A673 (cell line): ENCODE measurements around the gene ACOD1. TPM values are rescaled to one million over a fixed set of nuclear protein-coding genes. Genes with fewer than 3 reads are reported as not detected.

Experiments used
- BruUV-seq: library from RNA; stranded (reverse); fragments of 400-500 nt; replicated peaks from 2 replicates; lab custom pipeline; 2021; lab: Mats Ljungman, UMichigan
- CTCF ChIA-PET: fragments of 300-600 bp; sonication (Branson Sonifier 250); formaldehyde crosslinking; loops from one replicate; lab custom pipeline; 2022; ENCODE audit warnings: antibody characterized with exemption; lab: Charles Lee
- POLR2A ChIA-PET: fragments of 300-600 bp; sonication (Branson Sonifier 250); formaldehyde crosslinking; loops from one replicate; lab custom pipeline; 2022; ENCODE audit warnings: antibody characterized with exemption; ENCODE audit not compliant: low non-redundant PET; lab: Charles Lee
- DNase-seq: peaks from one replicate; pipeline ENCODE4 v3.0.0-alpha.2; 2015; ENCODE audit warnings: low spot score
- H3K27ac ChIP-seq: fragments of 200-600 bp; sonication (generic); 2 replicates; pipeline ENCODE4 v1.5.1; 2016; ENCODE audit warnings: mixed run types, low read depth, mild to moderate bottlenecking, mixed read lengths, antibody characterized with exemption, low read length; ENCODE audit not compliant: poor library complexity, severe bottlenecking
- H3K27me3 ChIP-seq: fragments of 200-600 bp; sonication (generic); replicated peaks from 2 replicates; pipeline ENCODE4 v1.6.1; 2017; ENCODE audit warnings: mixed run types, low read depth, mild to moderate bottlenecking, mixed read lengths, antibody characterized with exemption, low read length; ENCODE audit not compliant: insufficient read depth, poor library complexity
- H3K36me3 ChIP-seq: fragments of 200-600 bp; sonication (generic); 2 replicates; pipeline ENCODE4 v1.6.1; 2016; ENCODE audit warnings: mixed run types, mild to moderate bottlenecking, mixed read lengths, antibody characterized with exemption, low read length; ENCODE audit not compliant: insufficient read depth, poor library complexity, severe bottlenecking
- H3K4me1 ChIP-seq: fragments of 200-600 bp; sonication (generic); 2 replicates; pipeline ENCODE4 v1.6.1; 2017; ENCODE audit warnings: mixed run types, mild to moderate bottlenecking, mixed read lengths, antibody characterized with exemption, low read length; ENCODE audit not compliant: insufficient read depth, poor library complexity, severe bottlenecking
- H3K4me3 ChIP-seq: fragments of 200-600 bp; sonication (generic); 2 replicates; pipeline ENCODE4 v1.5.1; 2016; ENCODE audit warnings: low read depth, mixed run types, mild to moderate bottlenecking, mixed read lengths, low read length; ENCODE audit not compliant: poor library complexity, severe bottlenecking
- H3K9me3 ChIP-seq: fragments of 200-600 bp; sonication (generic); 2 replicates; pipeline ENCODE4 v1.6.1; 2016; ENCODE audit warnings: mixed run types, low read depth, mild to moderate bottlenecking, mixed read lengths, antibody characterized with exemption, low read length; ENCODE audit not compliant: poor library complexity, severe bottlenecking
- EZH2 ChIP-seq: fragments of 200-600 bp; sonication (generic); IDR thresholded peaks from 2 replicates; pipeline ENCODE4 v1.6.1; 2017; ENCODE audit warnings: borderline replicate concordance, low read depth, mild to moderate bottlenecking, mixed read lengths, antibody characterized with exemption, low read length; ENCODE audit not compliant: poor library complexity, severe bottlenecking
- intact Hi-C: fragments of 100-400 bp; cut with micrococcal nuclease; formaldehyde crosslinking; loops from one replicate; pipeline ENCODE4 v1.10.0; 2022; ENCODE audit not compliant: unreplicated experiment
- total RNA-seq: library from RNA; stranded (reverse); gene quantifications from 2 replicates; pipeline ENCODE4 v1.2.3, GENCODE V29; 2021
- TF ChIP-seq, protein P1 (sequence below): fragments of 300-800, 200-600 bp; sonication (generic); conservative IDR thresholded peaks from 2 replicates; pipeline ENCODE4 v1.5.1; 2017; ENCODE audit warnings: low read depth, mild to moderate bottlenecking, antibody characterized with exemption, low read length, moderate library complexity, mixed read lengths

ACOD1 gene
- total RNA-seq, 1 experiment from 2014 or later, result not detected

- TF ChIP-seq, protein P1, sequence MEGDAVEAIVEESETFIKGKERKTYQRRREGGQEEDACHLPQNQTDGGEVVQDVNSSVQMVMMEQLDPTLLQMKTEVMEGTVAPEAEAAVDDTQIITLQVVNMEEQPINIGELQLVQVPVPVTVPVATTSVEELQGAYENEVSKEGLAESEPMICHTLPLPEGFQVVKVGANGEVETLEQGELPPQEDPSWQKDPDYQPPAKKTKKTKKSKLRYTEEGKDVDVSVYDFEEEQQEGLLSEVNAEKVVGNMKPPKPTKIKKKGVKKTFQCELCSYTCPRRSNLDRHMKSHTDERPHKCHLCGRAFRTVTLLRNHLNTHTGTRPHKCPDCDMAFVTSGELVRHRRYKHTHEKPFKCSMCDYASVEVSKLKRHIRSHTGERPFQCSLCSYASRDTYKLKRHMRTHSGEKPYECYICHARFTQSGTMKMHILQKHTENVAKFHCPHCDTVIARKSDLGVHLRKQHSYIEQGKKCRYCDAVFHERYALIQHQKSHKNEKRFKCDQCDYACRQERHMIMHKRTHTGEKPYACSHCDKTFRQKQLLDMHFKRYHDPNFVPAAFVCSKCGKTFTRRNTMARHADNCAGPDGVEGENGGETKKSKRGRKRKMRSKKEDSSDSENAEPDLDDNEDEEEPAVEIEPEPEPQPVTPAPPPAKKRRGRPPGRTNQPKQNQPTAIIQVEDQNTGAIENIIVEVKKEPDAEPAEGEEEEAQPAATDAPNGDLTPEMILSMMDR, result no peak
- Histone ChIP-seq H3K9me3 (no peaks in the 10 kb centered on the region), H3K4me3 (no peak overlapping the region), H3K36me3 (no peaks in the 10 kb centered on the region), H3K4me1 (peaks cover 5% of the 10 kb centered on the region), H3K27me3 (no peaks in the 10 kb centered on the region), H3K27ac (no peak overlapping the region)
- BruUV-seq, result no TSS peak
- intact Hi-C loops, result no loop called here
- ChIA-PET POLR2A (no interaction called here), CTCF (no interaction called here)
- DNase-seq, result no peak
These were observed 5.9 kb upstream of the ACOD1 start for GRCh38 chr13:76942363-76942762.

- Histone ChIP-seq H3K27me3 (no peaks in the 10 kb centered on the region), H3K4me3 (no peak overlapping the region), H3K36me3 (no peaks in the 10 kb centered on the region), H3K27ac (no peak overlapping the region), H3K9me3 (no peaks in the 10 kb centered on the region), H3K4me1 (no peaks in the 10 kb centered on the region)
- no peak for TF ChIP-seq EZH2
- TF ChIP-seq, protein P1, result no peak
- intact Hi-C loops, result no loop called here
- no peak for DNase-seq
- POLR2A ChIA-PET, result no interaction called here
- no TSS peak for BruUV-seq
- CTCF ChIA-PET, result no interaction called here
These were observed 4.7 kb upstream of the ACOD1 start for GRCh38 chr13:76943646-76944045.

GRCh38 chr13:76944456-76944855 lies 3.9 kb upstream of the ACOD1 start:
- CTCF ChIA-PET, result no interaction called here
- Histone ChIP-seq H3K4me3 (no peak overlapping the region), H3K9me3 (no peaks in the 10 kb centered on the region), H3K27ac (no peak overlapping the region), H3K4me1 (no peaks in the 10 kb centered on the region), H3K27me3 (no peaks in the 10 kb centered on the region), H3K36me3 (no peaks in the 10 kb centered on the region)
- intact Hi-C loops, result no loop called here
- POLR2A ChIA-PET, result no interaction called here
- no peak for DNase-seq
- BruUV-seq, result no TSS peak
- TF ChIP-seq, protein P1, result no peak
- no peak for TF ChIP-seq EZH2
